Measurements from ENCODE around the gene RPGRIP1. TPM values are rescaled to one million over a fixed set of nuclear protein-coding genes. Genes with fewer than 3 reads are reported as not detected.

The RPGRIP1 gene
- total RNA-seq, 1 donor from 2014 or later = 0.47 TPM

- H3K9ac ChIP-seq = peak overlapping the region; percentile 100
- peak overlapping the region; percentile 100 for H3K4me3 Mint-ChIP-seq
- H3K4me3 ChIP-seq = peak overlapping the region; percentile 99
- peaks cover 44% of the 10 kb centered on the region for H3K36me3 Mint-ChIP-seq
- H3K79me2 ChIP-seq (ENCODE audit: low read depth) = peaks cover 86% of the 10 kb centered on the region
- H3K27me3 ChIP-seq = no peaks in the 10 kb centered on the region
- peaks cover 36% of the 10 kb centered on the region for H3K36me3 ChIP-seq
- no peak overlapping the region for H2AFZ ChIP-seq (replicated peaks)
- H3K4me2 ChIP-seq = peak overlapping the region; percentile 100
- no peak overlapping the region for H3K27ac Mint-ChIP-seq
- peaks cover 38% of the 10 kb centered on the region for H3K4me1 ChIP-seq
- no peaks in the 10 kb centered on the region for H3K9me3 ChIP-seq (ENCODE audit: low read depth)
- H3F3A ChIP-seq (ENCODE audit: low read depth) = peaks cover 27% of the 10 kb centered on the region
- H3K27me3 Mint-ChIP-seq (ENCODE audit: insufficient read depth, low read depth) = peaks cover 10% of the 10 kb centered on the region
- H3K27ac ChIP-seq = no peak overlapping the region
- H4K20me1 ChIP-seq (ENCODE audit: low read depth) = peaks cover 66% of the 10 kb centered on the region
- H3K4me1 Mint-ChIP-seq = peaks cover 46% of the 10 kb centered on the region
- DNase-seq (ENCODE audit: low spot score) = no peak
- TF ChIP-seq, protein P1, sequence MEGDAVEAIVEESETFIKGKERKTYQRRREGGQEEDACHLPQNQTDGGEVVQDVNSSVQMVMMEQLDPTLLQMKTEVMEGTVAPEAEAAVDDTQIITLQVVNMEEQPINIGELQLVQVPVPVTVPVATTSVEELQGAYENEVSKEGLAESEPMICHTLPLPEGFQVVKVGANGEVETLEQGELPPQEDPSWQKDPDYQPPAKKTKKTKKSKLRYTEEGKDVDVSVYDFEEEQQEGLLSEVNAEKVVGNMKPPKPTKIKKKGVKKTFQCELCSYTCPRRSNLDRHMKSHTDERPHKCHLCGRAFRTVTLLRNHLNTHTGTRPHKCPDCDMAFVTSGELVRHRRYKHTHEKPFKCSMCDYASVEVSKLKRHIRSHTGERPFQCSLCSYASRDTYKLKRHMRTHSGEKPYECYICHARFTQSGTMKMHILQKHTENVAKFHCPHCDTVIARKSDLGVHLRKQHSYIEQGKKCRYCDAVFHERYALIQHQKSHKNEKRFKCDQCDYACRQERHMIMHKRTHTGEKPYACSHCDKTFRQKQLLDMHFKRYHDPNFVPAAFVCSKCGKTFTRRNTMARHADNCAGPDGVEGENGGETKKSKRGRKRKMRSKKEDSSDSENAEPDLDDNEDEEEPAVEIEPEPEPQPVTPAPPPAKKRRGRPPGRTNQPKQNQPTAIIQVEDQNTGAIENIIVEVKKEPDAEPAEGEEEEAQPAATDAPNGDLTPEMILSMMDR (IDR thresholded peaks at IDR 0.05) = no peak
- TF ChIP-seq EZH2 (IDR thresholded peaks at IDR 0.05) (no peak), EZH2phosphoT487 (IDR thresholded peaks at IDR 0.05) (no peak)
- no peaks in the 10 kb centered on the region for H3K9me3 Mint-ChIP-seq
Measured at GRCh38 chr14:21267431-21267845, 12.4 kb upstream of the RPGRIP1 start.

- peaks cover 42% of the 10 kb centered on the region for H3K36me3 Mint-ChIP-seq
- Histone ChIP-seq H4K20me1 (ENCODE audit: low read depth) (peaks cover 60% of the 10 kb centered on the region), H3K27ac (peak overlapping the region; percentile 93), H3K9ac (peak overlapping the region; percentile 100), H3K4me3 (peak overlapping the region; percentile 99), H3K27me3 (no peaks in the 10 kb centered on the region), H2AFZ (replicated peaks) (no peak overlapping the region), H3K9me3 (ENCODE audit: low read depth) (no peaks in the 10 kb centered on the region), H3K4me1 (peaks cover 34% of the 10 kb centered on the region), H3F3A (ENCODE audit: low read depth) (peaks cover 26% of the 10 kb centered on the region), H3K4me2 (peak overlapping the region; percentile 100), H3K36me3 (peaks cover 32% of the 10 kb centered on the region), H3K79me2 (ENCODE audit: low read depth) (peaks cover 80% of the 10 kb centered on the region)
- TF ChIP-seq EZH2phosphoT487 (IDR thresholded peaks at IDR 0.05) (no peak), EZH2 (IDR thresholded peaks at IDR 0.05) (no peak)
- TF ChIP-seq, protein P1 (IDR thresholded peaks at IDR 0.05) = no peak
- H3K27ac Mint-ChIP-seq = no peak overlapping the region
- no peak for DNase-seq (ENCODE audit: low spot score)
- H3K9me3 Mint-ChIP-seq = no peaks in the 10 kb centered on the region
- H3K4me1 Mint-ChIP-seq = peaks cover 43% of the 10 kb centered on the region
- H3K27me3 Mint-ChIP-seq (ENCODE audit: insufficient read depth, low read depth) = peaks cover 11% of the 10 kb centered on the region
- peak overlapping the region; percentile 100 for H3K4me3 Mint-ChIP-seq
Measured at GRCh38 chr14:21267886-21268616, 11.8 kb upstream of the RPGRIP1 start.

GRCh38 chr14:21268617-21269251 is 11.1 kb upstream of the RPGRIP1 start:
- TF ChIP-seq EZH2 (IDR thresholded peaks at IDR 0.05) = no peak
- TF ChIP-seq, protein P1 (IDR thresholded peaks at IDR 0.05) = no peak
- no peak for TF ChIP-seq EZH2phosphoT487 (IDR thresholded peaks at IDR 0.05)
- peak; percentile 71 for DNase-seq (ENCODE audit: low spot score)
- Histone ChIP-seq H3K4me3 (peak overlapping the region; percentile 99), H2AFZ (replicated peaks) (no peak overlapping the region), H3K9me3 (ENCODE audit: low read depth) (no peaks in the 10 kb centered on the region), H3K9ac (peak overlapping the region; percentile 100), H3K27me3 (no peaks in the 10 kb centered on the region), H3K27ac (peak overlapping the region; percentile 93), H3K4me2 (peak overlapping the region; percentile 100), H4K20me1 (ENCODE audit: low read depth) (peaks cover 54% of the 10 kb centered on the region), H3K79me2 (ENCODE audit: low read depth) (peaks cover 73% of the 10 kb centered on the region), H3K36me3 (peaks cover 27% of the 10 kb centered on the region), H3F3A (ENCODE audit: low read depth) (peaks cover 22% of the 10 kb centered on the region), H3K4me1 (peaks cover 27% of the 10 kb centered on the region)
- H3K9me3 Mint-ChIP-seq = no peaks in the 10 kb centered on the region
- peaks cover 11% of the 10 kb centered on the region for H3K27me3 Mint-ChIP-seq (ENCODE audit: insufficient read depth, low read depth)
- H3K4me1 Mint-ChIP-seq = peaks cover 37% of the 10 kb centered on the region
- H3K27ac Mint-ChIP-seq = peak overlapping the region; percentile 100
- H3K4me3 Mint-ChIP-seq = peak overlapping the region; percentile 100
- peaks cover 37% of the 10 kb centered on the region for H3K36me3 Mint-ChIP-seq

Measured in neural progenitor cell (in vitro differentiated cells).